Breast epithelium (tissue), 4 donors: ENCODE results near the gene NAV2. TPM values are rescaled to one million over a fixed set of nuclear protein-coding genes. Genes with fewer than 3 reads are reported as not detected.

Source experiments
- DNase-seq, 2 donors: peaks; one replicate each; pipeline ENCODE4 v3.0.0-alpha.2; 2019; ENCODE audit warnings: low spot score in 2 of 2
- H3K27ac ChIP-seq, 2 donors: fragments of 200-600 bp; sonication (generic) in 1 of 2; one replicate each; pipeline ENCODE4 v1.5.1; 2016 to 2019; ENCODE audit warnings: mild to moderate bottlenecking in 1 of 2
- H3K27me3 ChIP-seq, 2 donors: fragments of 200-600 bp; sonication (generic) in 1 of 2; one replicate each; pipeline versions ENCODE4 v1.5.1 to v1.6.0; 2017 to 2019; ENCODE audit warnings: control low read depth in 1 of 2, mild to moderate bottlenecking in 1 of 2
- H3K36me3 ChIP-seq: fragments of 200-600 bp; one replicate; pipeline ENCODE4 v1.5.1; 2019
- H3K4me1 ChIP-seq, 2 donors: fragments of 200-600 bp; sonication (generic); one replicate each; pipeline ENCODE4 v1.5.1; 2016 to 2019; ENCODE audit warnings: control low read depth in 1 of 2
- H3K4me3 ChIP-seq, 3 donors: fragments of 200-600 bp; sonication (generic); 1 replicate in 2 of 3; 2 replicates in 1 of 3; pipeline ENCODE4 v1.5.1; 2016 to 2019; ENCODE audit warnings: mild to moderate bottlenecking in 3 of 3, moderate library complexity in 2 of 3
- H3K9me3 ChIP-seq, 2 donors: fragments of 200-600 bp; sonication (generic) in 1 of 2; one replicate each; pipeline ENCODE4 v1.5.1; 2016 to 2019; ENCODE audit warnings: control low read depth in 1 of 2
- CTCF ChIP-seq, 3 donors: fragments of 450-650 bp; IDR thresholded peaks; one replicate each; pipeline ENCODE4 v1.5.1; 2016 to 2017; ENCODE audit warnings: antibody characterized with exemption in 3 of 3, mild to moderate bottlenecking in 3 of 3, moderate library complexity in 3 of 3
- POLR2A ChIP-seq: fragments of 450-650 bp; IDR thresholded peaks from one replicate; pipeline ENCODE4 v1.6.1; 2016; ENCODE audit warnings: antibody characterized with exemption, mild to moderate bottlenecking, moderate library complexity
- POLR2AphosphoS5 ChIP-seq, 3 donors: sonication (generic); formaldehyde crosslinking; IDR thresholded peaks; one replicate each; pipeline ENCODE4 v1.6.1; 2017; ENCODE audit warnings: antibody characterized with exemption in 3 of 3
- intact Hi-C: fragments of 100-400 bp; cut with DNase I; formaldehyde crosslinking; loops from one replicate; pipeline ENCODE4 v1.15.1; 2023; ENCODE audit warnings: low total_unique reads
- total RNA-seq, 3 donors: library from RNA; depleted of rRNA; stranded (reverse); fragments of >200 nt; gene quantifications; one replicate each; pipeline ENCODE4 v1.1.0, GENCODE V29; 2016

The NAV2 gene
- total RNA-seq, 3 donors from 2014 or later = 28.2 to 61.8 (median 31.4) TPM

GRCh38 chr11:20066013-20066782 is 353.6 kb downstream of the NAV2 start:
- intact Hi-C loops = no loop called here
- TF ChIP-seq POLR2AphosphoS5 (IDR thresholded peaks at IDR 0.05) (no peak), POLR2A (no peak), CTCF (IDR thresholded peaks at IDR 0.05) (no peak)
- Histone ChIP-seq H3K4me1 (no peaks in the 10 kb centered on the region), H3K4me3 (no peak overlapping the region), H3K9me3 (no peaks in the 10 kb centered on the region), H3K36me3 (no peaks in the 10 kb centered on the region), H3K27ac (no peak overlapping the region), H3K27me3 (no peaks in the 10 kb centered on the region)
- no peak for DNase-seq

GRCh38 chr11:20066783-20067156 is 354.1 kb downstream of the NAV2 start:
- H3K9me3 ChIP-seq = no peaks in the 10 kb centered on the region
- intact Hi-C loops = no loop called here
- H3K4me1 ChIP-seq = no peaks in the 10 kb centered on the region
- no peak for DNase-seq
- H3K27me3 ChIP-seq = no peaks in the 10 kb centered on the region
- no peak overlapping the region for H3K27ac ChIP-seq
- no peaks in the 10 kb centered on the region for H3K36me3 ChIP-seq
- TF ChIP-seq POLR2A (no peak), POLR2AphosphoS5 (IDR thresholded peaks at IDR 0.05) (no peak), CTCF (IDR thresholded peaks at IDR 0.05) (no peak)
- no peak overlapping the region for H3K4me3 ChIP-seq

- no peak for DNase-seq
- intact Hi-C loops = no loop called here
- no peaks in the 10 kb centered on the region for H3K27me3 ChIP-seq
- H3K27ac ChIP-seq = peak overlapping the region; percentile 5 to 44
- no peak for TF ChIP-seq POLR2A
- TF ChIP-seq POLR2AphosphoS5 (IDR thresholded peaks at IDR 0.05) = no peak
- no peak for TF ChIP-seq CTCF (IDR thresholded peaks at IDR 0.05)
- no peak overlapping the region for H3K4me3 ChIP-seq
- no peaks in the 10 kb centered on the region for H3K36me3 ChIP-seq
- H3K4me1 ChIP-seq = no peaks in the 10 kb centered on the region
- no peaks in the 10 kb centered on the region for H3K9me3 ChIP-seq
Measured at GRCh38 chr11:20067665-20068064, 355.0 kb downstream of the NAV2 start.

GRCh38 chr11:20068691-20069090 is 356.1 kb downstream of the NAV2 start:
- DNase-seq = peak; percentile 63 to 82
- no peaks in the 10 kb centered on the region for H3K36me3 ChIP-seq
- no peaks in the 10 kb centered on the region for H3K4me1 ChIP-seq
- no peak overlapping the region for H3K4me3 ChIP-seq
- no peak for TF ChIP-seq POLR2AphosphoS5 (IDR thresholded peaks at IDR 0.05)
- TF ChIP-seq POLR2A = no peak
- TF ChIP-seq CTCF (IDR thresholded peaks at IDR 0.05) = no peak
- peak overlapping the region in 1 of 2 donors; percentile 44 for H3K27ac ChIP-seq
- no peaks in the 10 kb centered on the region for H3K9me3 ChIP-seq
- intact Hi-C loops = no loop called here
- no peaks in the 10 kb centered on the region for H3K27me3 ChIP-seq

GRCh38 chr11:20070459-20070858 is 357.8 kb downstream of the NAV2 start:
- intact Hi-C loops = no loop called here
- Histone ChIP-seq H3K4me1 (no peaks in the 10 kb centered on the region), H3K4me3 (no peak overlapping the region), H3K27me3 (no peaks in the 10 kb centered on the region), H3K27ac (peak overlapping the region; percentile 3 to 44), H3K36me3 (no peaks in the 10 kb centered on the region), H3K9me3 (no peaks in the 10 kb centered on the region)
- DNase-seq = no peak
- TF ChIP-seq POLR2A (no peak), POLR2AphosphoS5 (IDR thresholded peaks at IDR 0.05) (no peak), CTCF (IDR thresholded peaks at IDR 0.05) (no peak)
